ENCODE data around the gene SCN3B.

SCN3B gene

DNA sequence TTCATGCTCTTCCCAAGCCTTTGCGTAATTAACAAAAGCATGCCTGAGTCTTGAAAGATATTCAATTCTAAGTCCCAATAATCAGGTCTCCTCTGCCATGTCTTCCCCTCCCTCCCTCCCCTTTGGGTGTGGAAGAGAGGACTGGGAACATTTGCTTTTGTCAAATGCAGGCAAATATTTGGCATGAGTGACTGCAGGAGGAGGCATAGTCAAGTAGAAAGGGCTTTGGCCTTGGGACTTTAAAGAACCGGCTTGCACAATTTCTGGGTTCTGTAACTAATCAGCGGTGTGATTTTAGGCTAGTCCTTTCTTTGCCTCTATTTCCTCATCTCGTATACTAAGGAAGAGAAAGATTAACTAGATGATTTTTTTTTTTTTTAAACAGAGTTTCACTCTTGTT lies 59.5 kb downstream of the SCN3B start:
- DNase-seq (ENCODE audit: low spot score), result no peak

DNA sequence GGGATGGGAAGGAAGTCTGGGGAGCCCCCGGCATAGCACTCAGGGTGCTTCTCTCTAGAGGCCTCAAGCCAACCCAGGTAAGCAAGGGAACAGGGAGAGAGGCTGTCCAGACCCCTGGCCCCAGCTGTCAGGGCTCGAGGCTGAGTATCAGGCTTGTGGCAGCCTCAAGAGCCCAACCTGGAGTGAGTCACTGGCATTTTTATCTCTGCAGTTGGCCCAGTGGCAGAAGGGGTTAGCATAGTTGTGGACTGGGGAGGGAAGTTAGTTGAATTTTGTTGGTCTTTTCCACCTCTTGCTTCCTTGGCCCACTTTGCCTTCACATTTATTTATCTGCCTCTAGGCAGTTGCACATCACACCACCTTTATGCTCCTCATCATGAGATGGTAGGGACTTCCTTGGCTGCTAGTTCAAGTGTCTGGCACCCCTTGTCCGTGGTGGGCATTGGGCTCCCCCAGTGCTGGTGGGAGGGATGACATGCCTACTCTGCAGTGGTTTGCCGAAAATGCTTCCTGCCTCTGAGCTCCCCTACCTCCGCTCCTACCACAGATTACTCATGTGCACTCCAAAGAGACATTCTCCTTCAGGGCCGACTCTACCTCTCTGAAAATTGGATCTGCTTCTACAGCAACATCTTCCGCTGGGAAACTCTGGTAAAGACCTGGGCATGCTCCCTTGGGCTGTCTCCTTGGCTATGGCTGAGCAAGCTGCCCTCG lies 60.1 kb downstream of the SCN3B start:
- no peak for DNase-seq (ENCODE audit: low spot score)

DNA sequence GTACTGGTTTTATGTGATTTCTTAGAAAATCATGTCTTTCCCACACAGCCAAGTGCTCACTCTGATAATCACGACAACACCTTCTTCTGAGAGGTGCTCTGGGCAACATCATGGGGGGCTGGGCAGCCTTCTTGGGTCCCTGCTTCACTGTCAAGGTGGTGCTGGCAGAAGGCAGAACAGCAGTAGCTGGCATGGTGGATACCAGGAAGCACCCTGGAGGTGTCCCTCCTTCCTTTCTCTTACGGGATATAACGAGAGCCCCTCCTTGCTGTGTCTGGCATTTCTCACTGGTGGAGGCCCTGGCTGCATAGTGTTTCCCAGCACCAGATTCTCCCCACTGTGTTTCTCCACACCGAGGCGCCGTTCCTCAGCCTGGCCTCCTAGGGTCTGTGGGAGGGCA lies 60.9 kb downstream of the SCN3B start:
- DNase-seq (ENCODE audit: low spot score), result no peak

DNA sequence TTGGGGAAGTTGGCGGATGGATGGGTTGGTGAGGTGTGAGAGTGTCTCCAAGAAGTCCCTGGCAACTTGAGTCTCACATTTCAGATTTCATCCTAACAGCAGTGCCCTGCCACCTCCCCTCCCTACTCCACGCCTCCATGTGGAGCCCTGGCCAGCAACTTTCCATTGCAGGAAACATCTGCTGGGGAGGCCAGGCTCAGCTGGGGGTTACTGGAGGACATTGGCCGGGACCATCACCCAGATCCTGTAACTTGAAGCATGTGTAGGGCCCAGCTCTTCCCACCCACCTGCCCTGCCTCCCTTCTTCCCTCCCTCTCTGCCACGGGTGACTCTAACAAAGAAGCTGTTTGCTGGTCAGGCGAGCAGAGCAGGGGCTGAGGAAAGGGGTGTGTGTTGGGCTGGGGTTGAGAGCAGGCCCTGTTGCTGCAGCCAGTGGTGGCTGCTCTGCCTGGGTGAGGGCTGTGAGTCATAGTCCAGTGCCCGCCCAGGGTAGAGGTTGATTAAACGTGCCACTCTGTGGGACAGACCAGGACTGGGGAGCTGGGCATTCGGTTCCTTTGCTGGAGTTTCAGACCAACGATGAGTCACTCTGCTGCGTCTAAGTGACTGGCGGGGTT lies 64.0 kb downstream of the SCN3B start:
- DNase-seq (ENCODE audit: low spot score), result no peak

DNA sequence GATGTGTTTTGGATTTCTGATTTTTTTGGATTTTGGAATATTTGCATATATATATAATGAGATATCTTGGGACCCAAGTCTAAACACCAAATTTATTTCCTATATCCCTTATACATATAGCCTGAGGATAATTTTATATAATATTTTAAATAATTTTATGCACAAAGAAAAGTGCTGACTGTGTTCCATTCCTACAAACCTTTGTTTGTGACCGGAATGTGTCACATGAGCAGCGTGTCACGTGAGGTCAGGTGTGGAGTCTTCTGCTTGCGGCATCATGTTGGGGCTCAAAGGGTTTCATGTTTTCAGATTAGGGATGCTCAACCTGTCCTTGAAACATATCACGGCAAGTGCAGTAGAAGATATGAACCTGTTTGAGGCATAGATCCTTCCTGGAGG lies 65.6 kb downstream of the SCN3B start:
- no peak for DNase-seq (ENCODE audit: low spot score)

DNA sequence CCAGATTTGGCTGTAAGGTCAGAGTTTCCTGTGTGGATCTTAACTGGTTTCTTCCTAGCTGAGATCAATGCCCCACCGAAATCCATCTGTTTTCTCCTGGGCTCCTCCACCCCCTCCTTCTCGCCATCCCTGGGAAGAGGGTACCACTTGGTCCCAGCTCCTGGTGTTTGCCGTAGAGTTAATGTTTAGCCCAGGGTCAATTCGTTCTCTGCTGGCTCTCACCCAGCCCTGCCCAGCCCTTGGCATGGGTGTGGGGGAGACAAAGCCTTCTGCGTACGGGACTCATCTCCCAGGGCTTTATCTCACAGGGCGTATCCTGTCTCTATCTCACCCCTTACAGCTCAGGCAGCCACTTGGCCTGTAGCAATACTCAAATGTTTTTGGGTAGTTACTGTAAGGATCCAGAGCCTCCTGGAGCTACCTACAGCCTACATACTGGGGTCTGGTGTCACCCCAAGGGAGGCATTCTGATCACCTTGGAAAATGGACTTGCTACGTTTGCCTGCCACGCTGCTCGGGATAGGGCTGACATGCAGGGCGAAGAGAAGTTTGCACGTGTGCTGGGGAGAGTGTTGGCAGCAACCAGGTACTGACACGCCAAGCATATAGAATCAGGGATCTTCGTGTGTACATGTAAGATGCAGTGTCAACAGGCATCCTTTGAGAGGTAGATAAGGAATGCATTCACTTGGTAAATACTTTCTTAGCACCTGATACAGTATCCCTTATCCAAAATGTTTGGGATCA lies 66.1 kb downstream of the SCN3B start:
- DNase-seq (ENCODE audit: low spot score), result no peak

DNA sequence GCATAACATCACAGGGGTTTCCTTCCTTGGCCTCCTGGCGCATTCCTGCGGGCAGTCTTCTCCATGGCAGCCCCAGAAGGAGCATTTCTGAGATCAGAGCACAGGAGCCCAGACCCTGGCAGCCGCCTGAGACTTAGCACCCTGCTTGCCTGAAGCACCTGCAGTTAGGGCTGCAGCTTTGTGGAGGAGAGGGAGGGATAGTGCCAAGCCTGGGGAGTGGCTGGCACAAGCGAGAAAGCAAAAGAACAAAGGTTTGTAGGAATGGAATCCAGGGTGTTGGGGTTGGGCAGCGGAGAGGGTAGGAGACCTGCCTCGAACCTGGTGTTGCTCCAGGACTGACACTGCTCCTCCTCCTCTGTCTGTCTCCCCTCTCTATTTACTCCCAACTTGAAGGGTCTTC lies 66.9 kb downstream of the SCN3B start:
- no peak for DNase-seq (ENCODE audit: low spot score)

DNA sequence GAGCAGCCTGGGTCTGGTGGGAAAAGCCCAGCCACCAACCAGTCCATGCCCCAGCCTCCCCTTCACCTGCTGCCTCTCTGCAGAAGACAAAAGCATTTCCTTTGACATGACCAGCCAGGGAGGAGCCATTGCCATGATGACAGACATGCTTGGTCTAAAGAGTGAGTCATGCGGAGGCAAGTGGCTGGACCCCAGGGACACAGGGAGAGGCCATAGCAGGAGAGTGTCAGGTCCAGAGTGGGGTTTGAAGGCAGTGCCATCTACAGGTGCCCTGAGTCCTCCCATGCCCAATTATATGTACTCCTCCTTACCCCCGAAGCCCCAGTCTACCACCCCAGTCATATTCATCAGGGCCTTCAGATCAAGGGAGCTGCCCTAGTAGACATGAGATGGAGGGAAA lies 67.4 kb downstream of the SCN3B start:
- DNase-seq (ENCODE audit: low spot score), result no peak

DNA sequence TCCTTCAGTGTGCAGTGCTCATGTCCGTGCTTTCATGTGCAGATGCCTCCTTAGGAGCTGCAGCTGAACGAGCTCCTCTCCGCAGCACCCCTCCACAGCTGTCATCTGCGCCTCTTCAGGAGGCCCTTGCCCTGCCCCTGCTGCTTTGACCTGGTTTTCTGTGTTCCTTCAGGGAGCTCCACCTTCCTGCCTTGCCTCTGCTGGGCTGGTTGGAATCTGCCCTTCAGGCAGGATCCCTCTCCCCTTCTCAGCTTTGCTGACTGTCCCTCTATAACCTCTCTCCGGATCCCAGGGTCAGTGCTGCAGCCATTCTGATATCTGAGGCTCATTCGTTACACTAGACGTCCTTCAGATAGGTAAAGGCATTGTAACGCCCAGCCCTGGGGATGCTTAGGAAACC lies 67.9 kb downstream of the SCN3B start:
- no peak for DNase-seq (ENCODE audit: low spot score)

DNA sequence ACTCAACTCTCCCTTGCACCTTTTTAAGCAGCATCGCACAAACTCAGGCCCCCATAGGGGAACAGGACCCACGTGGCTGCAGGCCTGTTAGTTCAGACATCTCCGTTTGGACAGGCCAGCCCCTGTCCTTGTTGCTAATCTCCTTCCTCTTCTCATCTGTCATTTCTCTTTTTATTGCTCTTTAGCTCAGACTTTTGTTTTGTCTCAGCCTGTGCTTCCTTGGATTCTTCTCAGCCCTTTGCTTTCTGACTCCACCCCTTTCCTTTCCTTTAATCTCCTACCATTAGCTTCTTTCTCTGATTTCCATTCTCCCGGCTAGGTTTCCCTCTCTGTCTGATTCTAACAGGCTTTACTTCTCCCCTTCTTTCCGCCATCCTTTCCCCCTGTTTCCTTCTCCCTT lies 68.7 kb downstream of the SCN3B start:
- DNase-seq (ENCODE audit: low spot score), result no peak

DNA sequence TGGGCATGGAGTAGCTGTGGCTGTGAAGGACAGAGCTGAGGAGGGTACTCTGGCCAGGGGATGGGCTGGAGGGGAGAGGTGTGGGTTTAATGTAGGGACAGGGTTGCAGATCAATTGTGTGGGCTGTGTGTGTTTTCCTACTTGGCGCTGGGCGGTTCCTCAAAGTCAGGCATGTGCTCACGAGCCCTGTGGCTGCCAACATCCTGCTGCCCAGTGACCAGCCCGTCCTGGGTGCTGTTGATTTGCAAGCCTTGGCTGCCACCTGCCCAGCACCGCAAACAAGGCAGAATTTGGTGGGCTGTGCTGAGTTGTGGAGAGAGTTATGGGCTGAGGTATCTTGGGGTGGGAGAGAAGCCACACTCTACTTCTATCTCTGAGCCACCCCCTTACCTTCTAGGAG lies 69.2 kb downstream of the SCN3B start:
- no peak for DNase-seq (ENCODE audit: low spot score)

DNA sequence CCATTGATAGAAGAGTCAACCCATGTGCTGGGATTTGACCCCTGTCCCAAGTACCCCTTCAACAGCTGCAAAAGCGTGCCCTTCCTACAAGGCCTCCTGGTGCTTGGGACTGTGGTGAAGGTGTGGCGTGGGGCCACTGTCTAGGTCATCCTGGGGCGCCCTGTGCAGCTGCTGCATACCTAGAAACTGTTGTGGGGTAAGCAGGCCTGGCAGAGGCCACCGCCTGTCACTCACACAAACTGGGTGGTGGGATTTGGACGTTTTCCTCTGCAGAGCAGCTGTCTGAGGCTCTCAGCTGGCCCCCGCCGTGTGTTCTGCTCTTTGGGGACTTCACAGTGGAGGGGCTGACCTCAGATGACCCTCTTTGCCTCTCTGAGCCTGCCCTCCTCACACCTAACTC lies 69.7 kb downstream of the SCN3B start:
- DNase-seq (ENCODE audit: low spot score), result no peak

DNA sequence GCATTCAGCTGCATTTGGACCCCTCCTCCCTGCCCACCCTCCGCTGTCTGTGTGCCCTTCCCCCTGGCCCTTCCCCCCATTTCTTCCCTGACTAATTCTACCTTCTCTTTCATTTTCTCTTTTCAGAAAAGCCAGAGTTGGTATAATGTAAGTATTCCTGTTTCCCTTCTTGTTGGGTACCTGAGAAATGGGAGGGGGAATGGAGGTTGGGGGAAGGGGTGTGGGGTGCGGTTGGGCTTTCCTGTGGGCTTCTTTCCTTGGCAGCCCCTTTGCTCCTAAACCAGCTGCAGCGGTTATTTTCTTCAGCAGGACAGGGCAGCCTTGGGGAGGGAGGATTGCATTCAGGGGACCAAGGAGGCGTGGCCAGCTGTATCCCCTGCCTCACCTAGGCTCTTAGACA lies 70.2 kb downstream of the SCN3B start:
- DNase-seq (ENCODE audit: low spot score), result no peak

DNA sequence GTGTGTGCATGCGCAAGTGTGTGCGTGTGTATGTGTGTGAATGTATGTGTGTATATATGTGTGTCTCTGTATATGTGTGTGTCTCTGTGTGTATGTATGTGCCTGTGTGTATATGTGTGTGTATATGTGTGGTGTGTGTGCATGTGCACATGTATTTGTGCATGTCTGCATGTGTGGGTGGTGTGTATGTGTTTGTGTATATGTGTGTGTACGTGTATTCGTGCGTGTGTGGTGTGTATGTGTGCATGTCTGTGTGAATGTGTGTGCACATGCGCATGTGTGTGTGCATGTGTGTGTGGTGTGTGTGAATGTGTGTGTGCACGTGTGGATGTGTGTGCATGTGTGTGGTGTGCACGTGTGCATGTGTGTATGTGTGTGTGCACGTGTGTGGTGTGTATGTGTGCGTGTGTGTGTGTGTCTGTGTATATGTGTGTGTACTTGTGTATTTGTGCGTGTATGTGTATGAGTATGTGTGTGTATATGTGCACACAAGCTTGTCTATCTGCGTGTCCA lies 71.4 kb downstream of the SCN3B start:
- no peak for DNase-seq (ENCODE audit: low spot score)

DNA sequence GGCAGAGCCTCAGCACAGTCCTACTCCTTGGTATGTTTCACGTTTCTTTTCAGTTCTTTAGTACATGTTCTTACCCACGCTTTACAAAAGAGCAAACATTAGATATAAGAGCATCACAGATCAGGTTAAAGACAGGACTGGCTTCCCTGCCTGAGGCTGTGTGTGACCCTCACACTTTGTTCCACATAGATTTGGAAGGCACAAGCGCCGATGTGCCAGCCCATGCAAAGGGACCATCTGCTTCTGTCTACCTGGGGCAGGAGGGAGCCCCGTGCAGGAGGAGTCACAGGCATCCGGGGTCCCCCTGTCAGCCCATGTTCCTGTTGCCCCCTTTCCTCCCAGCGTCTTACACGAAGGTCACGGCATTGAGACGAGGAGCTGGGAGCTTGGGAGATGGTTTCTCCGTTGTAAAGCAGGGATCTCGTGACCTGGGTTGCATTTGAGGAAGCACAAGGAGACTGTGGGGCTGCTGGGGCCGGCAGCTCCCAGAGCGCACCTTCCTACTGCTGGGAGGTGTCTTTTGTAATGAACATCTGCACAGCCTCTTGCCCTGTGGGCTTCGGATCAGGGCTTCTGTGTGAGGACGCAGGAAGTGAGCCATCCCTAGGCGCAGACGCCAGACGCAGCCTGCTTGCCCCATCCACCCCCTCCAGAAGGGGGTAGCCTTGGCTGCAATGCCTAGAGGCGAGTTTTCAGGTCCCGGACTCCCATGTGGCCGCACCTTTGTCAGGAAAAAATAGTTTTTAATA lies 72.6 kb downstream of the SCN3B start:
- DNase-seq (ENCODE audit: low spot score), result no peak

DNA sequence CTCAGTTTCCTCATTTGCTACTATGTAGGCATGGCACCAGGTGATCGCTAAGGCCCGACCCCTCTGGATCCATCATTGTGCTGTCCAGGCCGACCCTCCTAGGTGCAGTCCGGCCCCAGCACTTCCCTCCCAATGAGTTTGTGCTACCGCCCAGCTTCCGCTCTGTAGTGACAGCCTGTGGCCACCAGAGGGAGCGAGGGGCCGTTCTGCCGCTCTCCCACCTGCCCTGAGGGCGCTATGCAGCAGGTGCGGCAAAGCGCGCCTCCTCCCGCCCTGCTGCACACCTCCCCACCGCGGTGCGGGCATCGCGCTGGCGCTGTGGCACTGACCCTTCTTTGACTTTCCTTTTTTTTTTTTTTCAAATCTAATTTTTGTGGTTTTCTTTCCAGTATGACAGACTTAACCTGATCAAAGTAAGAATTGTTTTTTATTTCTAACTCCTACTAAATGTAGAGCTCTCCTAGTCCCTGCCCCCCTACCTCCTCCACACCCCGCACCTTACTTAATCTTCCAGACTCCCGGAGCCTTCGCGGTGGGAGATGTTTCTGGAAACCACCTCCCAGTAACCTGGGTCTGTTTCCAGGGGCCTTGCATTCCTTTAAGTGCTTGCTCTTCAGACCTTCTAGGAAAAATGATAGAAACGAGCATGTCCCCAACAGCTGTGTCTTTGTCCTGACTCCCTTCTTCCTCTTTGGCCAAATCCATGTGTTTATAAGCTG lies 73.7 kb downstream of the SCN3B start:
- peak; percentile 63 for DNase-seq (ENCODE audit: low spot score)

DNA sequence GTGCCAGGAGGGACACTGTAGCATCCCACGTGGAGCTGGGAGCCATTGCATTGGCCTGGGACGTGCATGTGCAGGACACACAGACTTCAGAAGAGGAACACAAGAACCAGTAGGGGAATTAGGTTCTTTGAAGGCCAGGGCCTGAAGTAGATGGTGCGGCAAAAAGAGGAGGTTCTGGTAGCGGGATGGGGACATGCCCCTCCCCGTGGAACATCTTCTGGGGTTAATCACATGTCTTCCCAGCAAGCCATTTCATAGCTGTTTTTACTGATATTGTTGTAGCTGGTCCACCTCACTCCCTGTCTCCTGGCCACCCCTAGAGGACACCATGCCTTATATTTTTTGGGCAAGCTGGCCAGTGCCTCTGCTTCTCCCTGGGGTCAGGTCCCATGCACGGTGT lies 74.3 kb downstream of the SCN3B start:
- DNase-seq (ENCODE audit: low spot score), result no peak

DNA sequence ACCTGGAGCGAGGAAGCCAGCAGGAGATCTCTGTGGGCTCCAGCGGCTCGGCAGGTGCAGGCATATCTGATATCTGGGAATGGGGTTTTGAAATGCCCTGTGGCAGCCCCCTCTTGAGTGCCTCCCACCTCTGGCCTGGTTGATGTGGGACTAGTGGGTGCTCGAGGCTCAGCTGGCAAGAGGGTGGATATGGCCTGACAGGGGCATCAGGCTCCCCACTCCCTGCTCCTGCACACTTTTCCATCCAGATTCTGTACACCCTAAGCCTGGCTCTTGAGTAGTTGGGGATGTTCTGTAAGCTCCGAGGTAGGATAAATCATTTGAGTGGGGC lies 75.0 kb downstream of the SCN3B start:
- DNase-seq (ENCODE audit: low spot score), result no peak

Data from CD4-positive, alpha-beta T cell treated with Interleukin-6 at 100 ng/mL for 8 hours (primary cell).